NCI-H2196 (cell line): Measurements from ENCODE around the gene SNTB2.
"Not testable (repeated sequence)": the region's sequence is repeated elsewhere in the genome, so short reads cannot be mapped to it uniquely, and the experiment has no call there.

Source experiments
- DNase-seq: peaks from one replicate; lab custom pipeline; 2025; ENCODE audit not compliant: unreplicated experiment; lab: John Stamatoyannopoulos, UW

The SNTB2 gene

GRCh38 chr16:69283851-69284250 is 96.9 kb downstream of the SNTB2 start:
- DNase-seq: no peak

- no peak for DNase-seq
These were observed 98.3 kb downstream of the SNTB2 start for GRCh38 chr16:69285240-69285639.

- peak; percentile 47 for DNase-seq
These were observed 100.2 kb downstream of the SNTB2 start for GRCh38 chr16:69286941-69287713.

GRCh38 chr16:69291657-69292056 is 104.7 kb downstream of the SNTB2 start:
- DNase-seq: not testable (repeated sequence)

DNA sequence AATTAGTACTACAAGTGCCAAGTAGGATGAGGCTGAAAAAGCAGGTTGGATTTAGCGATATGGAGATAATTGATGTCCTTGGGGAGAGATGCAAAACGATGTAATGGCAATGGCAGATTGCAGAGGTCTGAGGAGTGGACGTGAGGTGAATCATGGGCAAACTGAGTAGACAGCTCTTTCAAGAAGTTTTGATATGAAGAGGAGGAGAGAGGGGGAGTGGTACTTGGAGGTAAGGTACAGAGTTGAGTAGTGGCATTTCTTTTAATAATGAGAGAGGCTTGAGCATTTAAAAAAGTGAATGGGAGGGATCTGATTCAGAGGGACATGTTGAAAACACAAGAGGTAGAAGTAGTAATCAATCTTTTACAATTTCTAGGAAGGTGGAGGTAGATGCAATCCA is 106.4 kb downstream of the SNTB2 start:
- DNase-seq: no peak

- no peak for DNase-seq
These were observed 107.1 kb downstream of the SNTB2 start for GRCh38 chr16:69294051-69294450.

GRCh38 chr16:69296771-69297170 is 109.8 kb downstream of the SNTB2 start:
- not testable (repeated sequence) for DNase-seq

- no peak for DNase-seq
These were observed 111.3 kb downstream of the SNTB2 start for GRCh38 chr16:69298261-69298660.

- DNase-seq: no peak
These were observed 114.2 kb downstream of the SNTB2 start for GRCh38 chr16:69301187-69301586.

GRCh38 chr16:69301861-69302260 is 114.9 kb downstream of the SNTB2 start:
- DNase-seq: no peak

DNA sequence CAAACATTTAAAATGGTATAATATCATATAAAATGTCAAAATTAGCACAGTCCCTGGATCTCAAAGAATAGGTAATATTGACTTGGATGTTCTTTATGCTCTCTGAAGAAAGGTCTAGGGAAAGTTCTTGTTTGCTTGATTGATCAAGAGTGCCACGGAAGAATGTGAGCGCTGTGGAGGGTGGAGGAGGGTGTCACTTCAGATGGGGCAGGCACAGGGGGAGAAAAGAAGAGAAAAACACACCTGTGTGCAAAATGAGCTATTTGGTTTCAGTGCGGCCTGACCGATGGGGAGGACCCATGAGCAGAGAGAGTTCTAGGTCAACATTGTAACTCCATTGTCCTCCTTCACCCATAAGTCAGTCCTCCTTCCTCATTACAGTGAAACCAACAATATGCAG is 115.3 kb downstream of the SNTB2 start:
- DNase-seq: no peak

GRCh38 chr16:69306031-69306430 is 119.1 kb downstream of the SNTB2 start:
- no peak for DNase-seq

GRCh38 chr16:69307091-69307490 is 120.1 kb downstream of the SNTB2 start:
- DNase-seq: no peak

GRCh38 chr16:69307856-69308255 is 120.9 kb downstream of the SNTB2 start:
- DNase-seq: no peak

GRCh38 chr16:69309316-69309715 is 122.4 kb downstream of the SNTB2 start:
- no peak for DNase-seq

GRCh38 chr16:69310653-69311532 is 123.9 kb downstream of the SNTB2 start, which contains the start of gene VPS4A:
VPS4A (plus strand) TSS chr16:69311350; CDS start chr16:69311512, 162 bp downstream.
- DNase-seq: peak; percentile 86

GRCh38 chr16:69311533-69312387 is 124.8 kb downstream of the SNTB2 start:
- DNase-seq: no peak

GRCh38 chr16:69313469-69313868 is 126.5 kb downstream of the SNTB2 start:
- no peak for DNase-seq

GRCh38 chr16:69314534-69314933 is 127.6 kb downstream of the SNTB2 start:
- DNase-seq: no peak

- no peak for DNase-seq
These were observed 128.7 kb downstream of the SNTB2 start for GRCh38 chr16:69315486-69316311.
